ENCODE results near the gene CSNK1D. TPM values are rescaled to one million over a fixed set of nuclear protein-coding genes. Genes with fewer than 3 reads are reported as not detected.
A peak's percentile ranks its signal among the peaks of the same experiment; 100 is the strongest.

CSNK1D gene
- total RNA-seq, 4 donors from 2014 or later, result 16.5 to 173 (median 44.6) TPM

DNA sequence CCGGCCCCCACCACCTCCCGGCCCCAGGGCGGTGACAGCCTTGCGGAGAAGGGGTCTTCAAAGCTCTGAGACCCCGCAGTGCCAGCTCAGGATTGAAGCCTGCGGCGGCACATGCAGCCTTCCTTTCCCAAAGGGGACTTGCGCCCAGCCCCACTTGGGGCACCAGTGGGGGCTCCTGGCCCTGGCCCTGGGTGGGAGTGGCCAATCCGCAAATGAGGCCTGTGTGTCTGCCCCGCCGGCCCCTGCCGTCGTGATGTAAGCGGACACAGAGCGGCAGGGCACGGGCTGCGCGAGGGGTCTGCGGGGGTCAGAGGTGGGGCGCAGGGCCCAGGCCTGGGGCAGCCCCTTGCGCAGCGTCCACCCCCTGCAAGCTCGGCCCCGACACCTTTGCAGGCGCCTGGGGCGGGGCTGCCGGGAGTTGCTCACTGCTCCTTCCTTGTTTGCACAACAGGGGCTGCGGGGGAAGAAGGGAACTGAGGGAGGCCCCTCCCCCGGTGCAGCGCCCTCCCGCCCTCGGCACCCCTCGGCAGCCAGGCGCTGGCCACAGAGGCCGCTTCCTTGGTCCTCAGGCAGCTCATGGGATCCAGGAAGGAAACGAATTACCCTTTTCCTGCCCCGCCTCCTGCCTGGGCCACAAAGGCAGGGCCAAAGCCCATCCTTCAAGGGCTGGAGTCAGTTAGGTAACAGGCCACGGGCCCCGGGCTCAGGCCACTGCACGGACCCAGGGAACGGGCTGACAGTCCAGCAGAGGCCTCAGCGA, 41.8 kb downstream of the CSNK1D start:
- no peaks in the 10 kb centered on the region for H3K9me3 ChIP-seq
- no peak for TF ChIP-seq CTCF (IDR thresholded peaks at IDR 0.05)
- peak; percentile 9 to 39 for TF ChIP-seq POLR2A (IDR thresholded peaks at IDR 0.05)
- DNase-seq, result peak; percentile 82 to 89
- H3K36me3 ChIP-seq, result no peaks in the 10 kb centered on the region
- H3K27ac ChIP-seq, result peak overlapping the region; percentile 83 to 88
- H3K27me3 ChIP-seq, result peaks cover 0 to 6% of the 10 kb centered on the region in 2 donors
- intact Hi-C loops (cut with DNase I; ENCODE audit: low total_unique reads), result loop anchor here (10.0 kb wide), 1 partner anchor 93 kb away; no protein-coding TSS in a partner anchor
- H3K4me1 ChIP-seq, result peaks cover 0 to 14% of the 10 kb centered on the region in 2 donors
- H3K4me3 ChIP-seq, result peak overlapping the region; percentile 47 to 53

DNA sequence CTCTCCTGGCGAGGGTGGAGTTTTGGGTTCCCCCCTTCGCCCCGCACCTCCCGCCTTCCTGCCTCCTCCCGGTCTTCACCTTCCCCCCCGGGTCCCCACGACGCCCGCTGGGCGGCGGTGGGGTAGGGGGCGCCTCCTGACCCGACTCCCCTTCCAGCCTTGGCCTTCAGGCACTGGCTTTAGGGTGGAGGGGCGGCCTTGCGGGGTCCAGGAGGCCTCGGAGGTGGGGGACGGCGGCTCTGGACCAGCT, 42.3 kb downstream of the CSNK1D start:
- peak overlapping the region; percentile 83 to 88 for H3K27ac ChIP-seq
- intact Hi-C loops (cut with DNase I; ENCODE audit: low total_unique reads), result loop anchor here (10.0 kb wide), 1 partner anchor 94 kb away; no protein-coding TSS in a partner anchor
- DNase-seq, result no peak
- H3K36me3 ChIP-seq, result no peaks in the 10 kb centered on the region
- H3K4me3 ChIP-seq, result peak overlapping the region; percentile 47 to 53
- peaks cover 0 to 6% of the 10 kb centered on the region in 2 donors for H3K27me3 ChIP-seq
- H3K4me1 ChIP-seq, result peaks cover 0 to 13% of the 10 kb centered on the region in 2 donors
- H3K9me3 ChIP-seq, result no peaks in the 10 kb centered on the region
- TF ChIP-seq CTCF (IDR thresholded peaks at IDR 0.05) (no peak), POLR2A (IDR thresholded peaks at IDR 0.05) (no peak)

DNA sequence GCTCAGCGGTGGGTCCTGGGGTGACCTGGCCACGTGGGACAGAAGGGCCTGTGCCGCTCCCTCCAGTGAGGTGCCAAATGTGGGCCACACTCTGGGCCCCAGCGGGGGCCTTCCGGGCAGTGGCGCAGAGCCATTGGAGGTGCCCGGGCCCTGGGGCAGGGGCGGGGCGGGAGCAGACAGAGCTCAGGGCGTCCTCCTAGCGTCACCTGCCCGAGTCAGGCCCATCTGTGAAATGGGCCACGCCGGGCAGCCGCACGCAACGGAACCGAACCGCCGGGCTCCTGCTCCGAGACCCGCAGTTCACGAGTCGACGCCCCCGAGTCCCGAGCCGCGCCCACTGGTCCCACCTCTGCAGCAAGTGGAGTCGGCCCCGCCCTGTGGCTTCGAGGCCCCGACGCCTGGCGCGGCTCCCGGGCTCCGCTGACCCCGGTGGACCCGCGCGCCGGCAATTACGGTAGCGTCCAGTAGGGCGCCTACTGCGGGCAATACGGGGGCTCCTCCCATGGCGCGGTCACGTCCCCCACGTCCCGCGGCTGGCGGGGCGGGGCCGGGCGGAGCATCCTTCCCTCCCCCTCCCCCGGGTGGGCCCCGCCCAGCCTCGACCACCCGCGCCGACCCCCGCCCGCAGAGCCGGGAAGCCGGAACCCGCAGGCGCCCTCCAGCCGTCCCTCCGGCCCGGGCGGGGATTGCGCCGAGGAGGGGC, 42.7 kb downstream of the CSNK1D start:
- intact Hi-C loops (cut with DNase I; ENCODE audit: low total_unique reads), result loop anchor here (10.0 kb wide), 1 partner anchor 94 kb away; no protein-coding TSS in a partner anchor
- peaks cover 0 to 8% of the 10 kb centered on the region in 2 donors for H3K4me1 ChIP-seq
- peak; percentile 82 to 91 for DNase-seq
- peak in 1 of 2 donors; percentile 18 for TF ChIP-seq POLR2A (IDR thresholded peaks at IDR 0.05)
- peak; percentile 30 to 79 (median 64) for TF ChIP-seq CTCF (IDR thresholded peaks at IDR 0.05)
- no peaks in the 10 kb centered on the region for H3K36me3 ChIP-seq
- peaks cover 0 to 6% of the 10 kb centered on the region in 2 donors for H3K27me3 ChIP-seq
- H3K4me3 ChIP-seq, result peak overlapping the region; percentile 47 to 53
- H3K9me3 ChIP-seq, result no peaks in the 10 kb centered on the region
- H3K27ac ChIP-seq, result peak overlapping the region; percentile 83 to 88

DNA sequence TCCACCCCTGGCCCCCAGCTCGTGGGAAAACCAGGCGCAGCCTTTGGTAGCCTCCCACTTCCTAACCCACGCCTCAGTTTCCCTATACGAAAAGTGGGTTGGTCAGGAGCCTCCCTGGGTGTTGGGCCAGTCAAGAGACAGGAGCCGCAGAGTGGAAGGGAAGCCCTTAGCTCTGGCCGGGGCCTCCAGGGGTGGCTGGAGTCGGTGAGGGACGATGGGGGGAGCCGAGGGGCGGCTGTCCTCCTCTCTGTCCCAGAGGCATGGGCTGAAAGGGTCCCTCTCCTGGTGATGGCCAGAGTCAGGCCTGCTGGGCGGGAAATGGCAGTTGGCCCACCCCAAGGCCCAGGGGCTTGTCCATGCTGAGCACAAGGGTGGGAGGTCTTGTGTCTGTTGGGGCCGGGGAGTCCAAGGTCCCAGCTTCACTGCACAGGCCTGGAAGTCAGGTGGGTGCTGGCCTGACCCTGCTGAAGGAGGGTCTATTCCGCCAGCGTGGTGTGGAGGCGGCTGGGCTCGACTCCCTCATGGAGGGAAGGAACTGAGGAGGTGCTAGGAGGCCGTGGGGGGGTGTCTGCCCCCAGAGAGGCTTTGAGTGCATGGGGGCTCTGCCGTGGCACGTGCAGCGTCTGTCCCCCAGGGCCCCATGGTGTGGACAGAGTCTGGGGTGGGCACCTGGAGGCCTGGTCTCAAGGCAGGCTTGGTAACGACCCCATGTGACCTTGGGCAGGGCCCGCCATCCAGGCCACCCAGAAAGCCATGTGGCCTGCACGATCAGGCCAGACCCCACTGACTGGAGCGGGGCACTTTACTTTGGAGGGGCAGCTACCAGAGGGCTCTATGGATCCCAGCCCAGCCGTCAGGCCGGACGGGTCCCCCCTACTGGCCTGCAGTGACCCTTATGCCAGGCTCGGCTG, 43.5 kb downstream of the CSNK1D start:
- peak overlapping the region; percentile 83 to 88 for H3K27ac ChIP-seq
- H3K27me3 ChIP-seq, result peaks cover 0 to 6% of the 10 kb centered on the region in 2 donors
- peak overlapping the region; percentile 2 to 47 for H3K4me3 ChIP-seq
- intact Hi-C loops (cut with DNase I; ENCODE audit: low total_unique reads), result loop anchor here (10.0 kb wide), 1 partner anchor 95 kb away; no protein-coding TSS in a partner anchor
- TF ChIP-seq POLR2A (IDR thresholded peaks at IDR 0.05) (no peak), CTCF (IDR thresholded peaks at IDR 0.05) (no peak)
- no peaks in the 10 kb centered on the region for H3K9me3 ChIP-seq
- peaks cover 0 to 7% of the 10 kb centered on the region in 2 donors for H3K4me1 ChIP-seq
- no peak for DNase-seq
- no peaks in the 10 kb centered on the region for H3K36me3 ChIP-seq
